Neural cell (in vitro differentiated cells): ENCODE data around the gene CTXND1.

Source experiments
- RAD21 ChIP-seq: fragments of 450-650 bp; conservative IDR thresholded peaks from 2 replicates; pipeline ENCODE4 v1.6.1; 2014; ENCODE audit warnings: antibody characterized with exemption, mild to moderate bottlenecking, moderate library complexity
- TF ChIP-seq, protein P1 (sequence below): fragments of 450-650 bp; IDR thresholded peaks from 2 replicates; pipeline ENCODE4 v1.5.1; 2014; ENCODE audit warnings: antibody characterized with exemption, mild to moderate bottlenecking, moderate library complexity; ENCODE audit not compliant: poor library complexity, severe bottlenecking

DNA sequence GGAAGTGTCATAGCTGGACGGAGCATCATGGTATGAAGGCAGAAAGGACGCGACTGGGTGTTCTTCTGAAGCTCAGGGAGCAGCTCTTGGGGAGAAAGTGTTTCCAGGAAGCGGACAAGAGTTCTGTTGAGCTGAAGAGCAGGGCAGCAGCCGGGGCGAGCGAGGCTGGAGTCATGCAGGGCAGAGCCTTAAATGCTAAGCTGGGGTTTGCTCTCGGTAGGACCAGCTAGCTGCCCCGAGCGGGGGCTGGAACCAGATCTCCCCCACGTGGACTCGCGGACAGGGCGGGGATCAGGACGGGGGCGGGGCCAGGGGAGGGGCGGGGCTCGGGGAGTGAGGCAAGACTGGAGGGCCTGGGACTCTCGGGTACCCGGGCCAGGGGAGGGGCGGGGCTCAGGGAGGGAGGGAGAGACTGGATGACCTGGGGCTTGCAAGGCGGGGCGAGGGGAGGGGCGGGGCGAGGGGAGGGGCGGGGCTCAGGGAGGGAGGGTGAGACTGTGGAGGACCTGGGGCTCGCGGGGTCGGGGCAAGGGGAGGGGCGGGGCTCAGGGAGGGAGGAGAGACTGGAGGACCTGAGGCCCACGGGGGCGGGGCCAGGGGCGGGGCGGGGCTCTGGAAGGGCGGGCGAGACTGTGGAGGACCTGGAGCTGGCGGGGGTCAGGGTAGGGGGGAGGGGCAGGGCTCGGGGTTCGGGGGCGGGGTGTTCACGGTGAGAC, 99.7 kb downstream of the CTXND1 start:
- TF ChIP-seq, protein P1, sequence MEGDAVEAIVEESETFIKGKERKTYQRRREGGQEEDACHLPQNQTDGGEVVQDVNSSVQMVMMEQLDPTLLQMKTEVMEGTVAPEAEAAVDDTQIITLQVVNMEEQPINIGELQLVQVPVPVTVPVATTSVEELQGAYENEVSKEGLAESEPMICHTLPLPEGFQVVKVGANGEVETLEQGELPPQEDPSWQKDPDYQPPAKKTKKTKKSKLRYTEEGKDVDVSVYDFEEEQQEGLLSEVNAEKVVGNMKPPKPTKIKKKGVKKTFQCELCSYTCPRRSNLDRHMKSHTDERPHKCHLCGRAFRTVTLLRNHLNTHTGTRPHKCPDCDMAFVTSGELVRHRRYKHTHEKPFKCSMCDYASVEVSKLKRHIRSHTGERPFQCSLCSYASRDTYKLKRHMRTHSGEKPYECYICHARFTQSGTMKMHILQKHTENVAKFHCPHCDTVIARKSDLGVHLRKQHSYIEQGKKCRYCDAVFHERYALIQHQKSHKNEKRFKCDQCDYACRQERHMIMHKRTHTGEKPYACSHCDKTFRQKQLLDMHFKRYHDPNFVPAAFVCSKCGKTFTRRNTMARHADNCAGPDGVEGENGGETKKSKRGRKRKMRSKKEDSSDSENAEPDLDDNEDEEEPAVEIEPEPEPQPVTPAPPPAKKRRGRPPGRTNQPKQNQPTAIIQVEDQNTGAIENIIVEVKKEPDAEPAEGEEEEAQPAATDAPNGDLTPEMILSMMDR = no peak
- TF ChIP-seq RAD21 = no peak
